Tibial nerve (tissue), 4 donors: ENCODE data around the gene SCAND1. TPM values are rescaled to one million over a fixed set of nuclear protein-coding genes. Genes with fewer than 3 reads are reported as not detected.

Experiments used
- DNase-seq, 2 donors: peaks; one replicate each; pipeline ENCODE4 v3.0.0-alpha.2; 2019; ENCODE audit warnings: low spot score in 2 of 2
- H3K27ac ChIP-seq, 4 donors: fragments of 200-600 bp; sonication (generic) in 3 of 4; one replicate each; pipeline ENCODE4 v1.5.1; 2017 to 2019; ENCODE audit warnings: mild to moderate bottlenecking in 1 of 4
- H3K27me3 ChIP-seq, 2 donors: fragments of 200-600 bp; sonication (generic) in 1 of 2; one replicate each; pipeline versions ENCODE4 v1.5.1 to v1.6.0; 2017 to 2019
- H3K36me3 ChIP-seq, 3 donors: fragments of 200-600 bp; sonication (generic); one replicate each; pipeline ENCODE4 v1.5.1; 2018 to 2019
- H3K4me1 ChIP-seq, 4 donors: fragments of 200-600 bp; sonication (generic) in 3 of 4; one replicate each; pipeline ENCODE4 v1.5.1; 2017 to 2019
- H3K4me3 ChIP-seq, 4 donors: fragments of 200-600 bp; sonication (generic) in 3 of 4; one replicate each; pipeline ENCODE4 v1.5.1; 2017 to 2019; ENCODE audit warnings: mild to moderate bottlenecking in 1 of 4, moderate library complexity in 1 of 4
- H3K9me3 ChIP-seq, 4 donors: fragments of 200-600 bp; sonication (generic) in 3 of 4; one replicate each; pipeline ENCODE4 v1.5.1; 2017 to 2019
- EP300 ChIP-seq, 2 donors: sonication (generic); formaldehyde crosslinking; IDR thresholded peaks; one replicate each; pipeline ENCODE4 v1.6.1; 2017; ENCODE audit warnings: antibody characterized with exemption in 2 of 2, mild to moderate bottlenecking in 1 of 2
- POLR2A ChIP-seq, 2 donors: fragments of 450-650 bp; IDR thresholded peaks; one replicate each; pipeline ENCODE4 v1.6.1; 2017; ENCODE audit warnings: antibody characterized with exemption in 2 of 2, mild to moderate bottlenecking in 2 of 2, moderate library complexity in 2 of 2
- WGBS, 2 donors: methylation state at CpG; one replicate each; pipeline ENCODE4 v1.1.5; 2018; 5-methylcytosine and 5-hydroxymethylcytosine counted together
- small RNA-seq: library from RNA; depleted of rRNA; stranded (forward); fragments of <200 nt; gene quantifications from one replicate; pipeline ENCODE3, GENCODE V24; 2016
- total RNA-seq, 4 donors: library from RNA; depleted of rRNA; stranded (reverse); fragments of >200 nt; gene quantifications; one replicate each; pipeline ENCODE4 v1.1.0, GENCODE V29; 2016
- TF ChIP-seq, protein P1 (sequence below), 5 experiments: fragments of 200-600 bp in 3 of 5; fragments of 450-650 bp in 2 of 5; sonication (generic) in 3 of 5; IDR thresholded peaks; one replicate each; pipeline ENCODE4 v1.5.1; 2016 to 2019; ENCODE audit warnings: antibody characterized with exemption in 5 of 5, mild to moderate bottlenecking in 3 of 5, moderate library complexity in 2 of 5

SCAND1 gene
- total RNA-seq, 4 donors from 2014 or later: 120 to 224 (median 151) TPM

DNA sequence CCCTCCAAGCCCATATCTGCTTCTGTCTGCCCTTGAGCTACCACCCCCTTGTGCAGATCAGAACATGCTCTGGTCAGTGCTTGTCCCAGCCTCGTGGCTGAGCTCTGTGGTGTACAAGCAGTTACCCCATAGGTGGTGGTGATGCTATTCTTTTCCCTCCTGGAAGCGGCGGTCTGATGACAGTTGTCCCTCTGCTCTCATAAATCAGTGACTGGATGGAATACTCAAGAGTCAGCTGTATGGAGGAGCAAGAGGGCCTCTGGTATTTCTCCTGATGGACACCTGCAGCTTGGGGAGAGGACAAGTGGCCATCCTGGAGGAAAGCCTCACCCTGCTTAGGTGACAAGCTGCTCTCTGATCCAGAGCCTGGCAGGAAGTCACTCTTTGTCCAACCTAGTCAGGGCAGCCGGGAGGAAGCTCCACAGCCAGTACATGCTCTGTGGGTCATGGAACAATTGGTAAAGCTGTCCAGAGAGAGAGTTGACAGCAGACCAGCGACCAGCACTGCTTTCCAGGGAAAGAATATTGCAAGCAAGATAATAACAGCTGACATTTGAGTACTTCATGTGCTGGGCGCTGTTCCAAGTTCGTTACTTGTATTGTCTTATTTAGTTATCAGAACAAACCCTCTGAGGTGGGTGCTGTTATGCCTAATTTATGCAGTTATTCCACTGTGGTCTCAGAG lies 47.1 kb downstream of the SCAND1 start:
- DNase-seq: no peak
- H3K4me1 ChIP-seq: peaks cover 0 to 9% (median 0%) of the 10 kb centered on the region in 4 donors
- no peak for TF ChIP-seq POLR2A (IDR thresholded peaks at IDR 0.05)
- no peak for TF ChIP-seq EP300 (IDR thresholded peaks at IDR 0.05)
- TF ChIP-seq, protein P1, sequence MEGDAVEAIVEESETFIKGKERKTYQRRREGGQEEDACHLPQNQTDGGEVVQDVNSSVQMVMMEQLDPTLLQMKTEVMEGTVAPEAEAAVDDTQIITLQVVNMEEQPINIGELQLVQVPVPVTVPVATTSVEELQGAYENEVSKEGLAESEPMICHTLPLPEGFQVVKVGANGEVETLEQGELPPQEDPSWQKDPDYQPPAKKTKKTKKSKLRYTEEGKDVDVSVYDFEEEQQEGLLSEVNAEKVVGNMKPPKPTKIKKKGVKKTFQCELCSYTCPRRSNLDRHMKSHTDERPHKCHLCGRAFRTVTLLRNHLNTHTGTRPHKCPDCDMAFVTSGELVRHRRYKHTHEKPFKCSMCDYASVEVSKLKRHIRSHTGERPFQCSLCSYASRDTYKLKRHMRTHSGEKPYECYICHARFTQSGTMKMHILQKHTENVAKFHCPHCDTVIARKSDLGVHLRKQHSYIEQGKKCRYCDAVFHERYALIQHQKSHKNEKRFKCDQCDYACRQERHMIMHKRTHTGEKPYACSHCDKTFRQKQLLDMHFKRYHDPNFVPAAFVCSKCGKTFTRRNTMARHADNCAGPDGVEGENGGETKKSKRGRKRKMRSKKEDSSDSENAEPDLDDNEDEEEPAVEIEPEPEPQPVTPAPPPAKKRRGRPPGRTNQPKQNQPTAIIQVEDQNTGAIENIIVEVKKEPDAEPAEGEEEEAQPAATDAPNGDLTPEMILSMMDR (IDR thresholded peaks at IDR 0.05): no peak
- H3K27ac ChIP-seq: no peak overlapping the region
- H3K27me3 ChIP-seq: no peaks in the 10 kb centered on the region
- 75 to 84% methylated on average over 7 of the region's 7 CpGs for WGBS, 2 donors
- H3K4me3 ChIP-seq: no peak overlapping the region
- H3K36me3 ChIP-seq: peaks cover 0 to 39% (median 0%) of the 10 kb centered on the region in 3 donors
- no peaks in the 10 kb centered on the region for H3K9me3 ChIP-seq

GRCh38 chr20:35904982-35905663 lies 49.2 kb downstream of the SCAND1 start:
- no peaks in the 10 kb centered on the region for H3K9me3 ChIP-seq
- no peak overlapping the region for H3K4me3 ChIP-seq
- H3K27ac ChIP-seq: no peak overlapping the region
- 99% methylated on average over 4 of the region's 4 CpGs for WGBS, 2 donors
- H3K27me3 ChIP-seq: no peaks in the 10 kb centered on the region
- DNase-seq: no peak
- peaks cover 0 to 9% (median 0%) of the 10 kb centered on the region in 4 donors for H3K4me1 ChIP-seq
- TF ChIP-seq EP300 (IDR thresholded peaks at IDR 0.05) (no peak), POLR2A (IDR thresholded peaks at IDR 0.05) (no peak)
- TF ChIP-seq, protein P1 (IDR thresholded peaks at IDR 0.05): no peak
- H3K36me3 ChIP-seq: peaks cover 0 to 35% (median 0%) of the 10 kb centered on the region in 3 donors

DNA sequence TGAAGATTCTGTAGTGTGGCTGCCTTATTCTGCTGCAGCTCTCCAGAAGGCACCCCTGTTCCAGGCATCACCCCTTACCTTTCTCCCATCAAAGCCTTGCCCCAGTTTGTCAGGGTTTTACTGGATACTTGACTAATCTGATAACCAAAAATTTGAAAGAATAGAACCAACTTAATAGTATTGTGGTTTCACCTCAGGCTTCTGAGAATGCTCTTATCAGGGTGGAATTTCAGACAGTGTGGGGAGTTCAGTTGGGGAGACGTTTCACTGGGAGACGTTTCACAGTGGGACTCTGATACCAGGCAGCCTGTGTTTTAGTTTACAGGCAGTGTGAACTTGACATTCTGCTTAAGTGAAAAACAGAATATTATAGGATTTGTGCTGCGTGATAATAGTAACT lies 50.5 kb downstream of the SCAND1 start:
- Histone ChIP-seq H3K36me3 (peaks cover 0 to 46% (median 0%) of the 10 kb centered on the region in 3 donors), H3K4me3 (no peak overlapping the region), H3K27me3 (no peaks in the 10 kb centered on the region), H3K4me1 (peaks cover 0 to 9% (median 0%) of the 10 kb centered on the region in 4 donors), H3K27ac (no peak overlapping the region), H3K9me3 (no peaks in the 10 kb centered on the region)
- 89 to 99% methylated on average over 3 of the region's 3 CpGs for WGBS, 2 donors
- TF ChIP-seq, protein P1 (IDR thresholded peaks at IDR 0.05): no peak
- TF ChIP-seq POLR2A (IDR thresholded peaks at IDR 0.05): no peak
- TF ChIP-seq EP300 (IDR thresholded peaks at IDR 0.05): no peak
- DNase-seq: no peak

Small RNA genes lying within 50 kb of the gene (small RNA-seq; reads per million reads assigned to genes)
- not detected for gene RNU6-937P

Other genes starting within 250 kb of the SCAND1 start
- gene RBM39, start 212.2 kb downstream of the SCAND1 start, total RNA-seq: 100 to 1,000 TPM; 410 to 504 (median 446) TPM
- gene PHF20, start 182.5 kb downstream of the SCAND1 start, total RNA-seq: 10 to 100 TPM; 30.0 to 76.8 (median 57.1) TPM
- gene CNBD2, start 14.1 kb upstream of the SCAND1 start, total RNA-seq: 10 to 100 TPM in 2 of 4 donors, under 1 TPM in 1, not detected in 1; 0.90 to 13.2 (median 12.9) TPM
- gene EPB41L1, start 200.2 kb upstream of the SCAND1 start, total RNA-seq: 10 to 100 TPM; 19.9 to 55.3 (median 30.8) TPM